ENCODE results near the gene FGF6. TPM values are rescaled to one million over a fixed set of nuclear protein-coding genes. Genes with fewer than 3 reads are reported as not detected.

Gene FGF6
- total and polyA plus RNA-seq, 10 of the 15 experiments (the other 5 are each of a cell fraction or from before 2014, with no cell fraction given) = not detected

DNA sequence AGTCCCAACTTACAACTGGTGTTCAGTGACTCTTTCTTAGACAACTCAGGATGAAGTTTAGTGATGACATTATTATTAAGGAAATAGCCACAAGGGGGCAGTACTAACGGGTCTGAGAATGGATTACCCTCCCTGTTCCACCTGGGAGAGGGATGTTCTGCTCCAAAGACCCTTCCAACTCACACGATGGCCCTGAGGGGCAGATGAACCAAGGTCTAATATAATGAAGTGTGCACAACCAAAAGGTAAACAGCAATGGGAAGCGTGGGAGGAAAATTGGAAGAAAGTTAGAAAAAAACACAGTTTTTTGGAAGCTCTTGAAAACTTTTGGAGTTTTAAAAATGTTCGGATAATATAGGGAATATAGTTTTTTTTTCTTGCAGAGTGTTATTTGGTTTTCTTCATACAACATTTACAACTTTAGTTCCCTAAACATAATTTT lies 24.0 kb downstream of the FGF6 start (continued):
- no peak for TF ChIP-seq NKRF (conservative IDR thresholded peaks at IDR 0.05)
- peak; percentile 59; the same call in 1 of the 2 replicates for TF ChIP-seq SMC3 (IDR thresholded peaks at IDR 0.05; ENCODE audit: borderline replicate concordance, low read length)
- TF ChIP-seq FOXM1 (IDR thresholded peaks at IDR 0.05; ENCODE audit: low read depth, low read length) = no peak
- no peak for TF ChIP-seq HCFC1 (IDR thresholded peaks at IDR 0.05; ENCODE audit: low read length)
- no peak for TF ChIP-seq RBBP5 (conservative IDR thresholded peaks at IDR 0.05)
- TF ChIP-seq PAX5 (IDR thresholded peaks at IDR 0.05; ENCODE audit: borderline replicate concordance, low read depth, low read length) = no peak
- TF ChIP-seq ZNF622 (IDR thresholded peaks at IDR 0.05) = no peak
- TF ChIP-seq, protein P1, sequence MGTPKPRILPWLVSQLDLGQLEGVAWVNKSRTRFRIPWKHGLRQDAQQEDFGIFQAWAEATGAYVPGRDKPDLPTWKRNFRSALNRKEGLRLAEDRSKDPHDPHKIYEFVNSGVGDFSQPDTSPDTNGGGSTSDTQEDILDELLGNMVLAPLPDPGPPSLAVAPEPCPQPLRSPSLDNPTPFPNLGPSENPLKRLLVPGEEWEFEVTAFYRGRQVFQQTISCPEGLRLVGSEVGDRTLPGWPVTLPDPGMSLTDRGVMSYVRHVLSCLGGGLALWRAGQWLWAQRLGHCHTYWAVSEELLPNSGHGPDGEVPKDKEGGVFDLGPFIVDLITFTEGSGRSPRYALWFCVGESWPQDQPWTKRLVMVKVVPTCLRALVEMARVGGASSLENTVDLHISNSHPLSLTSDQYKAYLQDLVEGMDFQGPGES (IDR thresholded peaks at IDR 0.05) = no peak
- TF ChIP-seq GATAD2B (conservative IDR thresholded peaks at IDR 0.05; ENCODE audit: low read depth) = no peak
- TF ChIP-seq CEBPZ (IDR thresholded peaks at IDR 0.05; ENCODE audit: low read depth, low read length) = no peak
- TF ChIP-seq NFYA (IDR thresholded peaks at IDR 0.05; ENCODE audit: borderline replicate concordance, low read depth, low read length) = no peak
- TF ChIP-seq RAD21 (IDR thresholded peaks at IDR 0.05; ENCODE audit: insufficient read depth, low read depth, low read length) = peak; percentile 59
- no peak for TF ChIP-seq HDAC2 (IDR thresholded peaks at IDR 0.05)

All from GM12878 (cell line).